Lung (tissue), 12 donors: Measurements from ENCODE around the gene MEF2C. TPM values are rescaled to one million over a fixed set of nuclear protein-coding genes. Genes with fewer than 3 reads are reported as not detected.

Experiments
- ATAC-seq: fragments of 200-7000 bp; cut with Tn5 transposase; one replicate; pipeline ENCODE4 v1.9.1; 2020; ENCODE audit warnings: moderate number of reproducible peaks; ENCODE audit not compliant: insufficient read depth, low FRiP score
- DNase-seq, 3 donors: peaks; one replicate each; pipeline ENCODE4 v3.0.0-alpha.2; 2013 to 2017
- H3K27ac ChIP-seq, 2 donors: one replicate each; pipeline ENCODE4 v1.5.1; 2013; ENCODE audit warnings: mild to moderate bottlenecking in 2 of 2, moderate library complexity in 2 of 2, control low read depth in 1 of 2, inconsistent platforms in 1 of 2, low read depth in 1 of 2, low read length in 1 of 2
- H3K27me3 ChIP-seq, 3 donors: one replicate each; pipeline ENCODE4 v1.5.1; 2013; ENCODE audit warnings: low read length in 2 of 3; ENCODE audit not compliant: control insufficient read depth in 3 of 3, insufficient read depth in 3 of 3
- H3K36me3 ChIP-seq, 4 donors: one replicate each; pipeline ENCODE4 v1.5.1; 2013; ENCODE audit warnings: low read length in 4 of 4, mild to moderate bottlenecking in 1 of 4, moderate library complexity in 1 of 4; ENCODE audit not compliant: control insufficient read depth in 4 of 4, insufficient read depth in 4 of 4
- H3K4me1 ChIP-seq, 5 donors: one replicate each; pipeline ENCODE4 v1.5.1; 2013; ENCODE audit warnings: low read length in 5 of 5, mild to moderate bottlenecking in 2 of 5, moderate library complexity in 1 of 5; ENCODE audit not compliant: control insufficient read depth in 5 of 5, insufficient read depth in 5 of 5
- H3K4me3 ChIP-seq: one replicate; pipeline ENCODE4 v1.5.1; 2013; ENCODE audit warnings: mild to moderate bottlenecking, control low read depth, moderate library complexity
- H3K9ac ChIP-seq, 2 donors: one replicate each; pipeline ENCODE4 v1.5.1; 2013; ENCODE audit warnings: low read length in 2 of 2, control low read depth in 1 of 2; ENCODE audit not compliant: insufficient read depth in 1 of 2
- H3K9me3 ChIP-seq, 4 donors: one replicate each; pipeline ENCODE4 v1.5.1; 2013; ENCODE audit warnings: low read length in 3 of 4, mild to moderate bottlenecking in 1 of 4, moderate library complexity in 1 of 4; ENCODE audit not compliant: control insufficient read depth in 4 of 4, insufficient read depth in 3 of 4
- CTCF ChIP-seq: IDR thresholded peaks from 2 replicates; pipeline ENCODE4 v1.5.1; 2012; ENCODE audit warnings: mild to moderate bottlenecking; ENCODE audit errors: control extremely low read depth, extremely low read depth
- WGBS, 2 donors: extraction: QIAGEN DNeasy Blood & Tissue Kit; methylation state at CpG; one replicate each; pipeline ENCODE4 v1.1.7; 2013; 5-methylcytosine and 5-hydroxymethylcytosine counted together
- polyA plus RNA-seq, 2 donors: library from polyadenylated mRNA; stranded (reverse); fragments of 200-250 nt; gene quantifications; one replicate each; pipeline ENCODE4 v1.2.1, GENCODE V29; 2013
- total RNA-seq, 2 donors: library from RNA; depleted of rRNA in 1 of 2; stranded (reverse); fragments of >200 nt in 1 of 2; gene quantifications; one replicate each; pipeline ENCODE4 v1.2.1, GENCODE V29; 2014 to 2021
- donor health status: control.
- donor health status: control.
- donor health status: Bipolar disorder and iron deficiency.
- donor health status: healthy.
- donor health status: DM: yes; HTN: yes; CAD: no.

The MEF2C gene
- total and polyA plus RNA-seq, 4 donors, result 9.1 to 138 (median 28.8) TPM

GRCh38 chr5:88876714-88877113, 6.3 kb downstream of the MEF2C start:
- Histone ChIP-seq H3K27me3 (no peaks in the 10 kb centered on the region), H3K27ac (no peak overlapping the region), H3K9me3 (no peaks in the 10 kb centered on the region), H3K4me1 (peaks cover 0 to 14% (median 3%) of the 10 kb centered on the region in 5 donors), H3K4me3 (no peak overlapping the region), H3K9ac (no peak overlapping the region), H3K36me3 (no peaks in the 10 kb centered on the region)
- no peak for TF ChIP-seq CTCF
- DNase-seq (no peak), ATAC-seq (no peak)
- 69 to 81% methylated on average over 2 of the region's 2 CpGs for WGBS, 2 donors

GRCh38 chr5:88875341-88876234, 7.4 kb downstream of the MEF2C start:
- Histone ChIP-seq H3K27ac (peak overlapping the region in 1 of 2 donors; percentile 60), H3K4me1 (peaks cover 0 to 14% (median 0%) of the 10 kb centered on the region in 5 donors), H3K9ac (no peak overlapping the region), H3K27me3 (no peaks in the 10 kb centered on the region), H3K4me3 (no peak overlapping the region), H3K36me3 (no peaks in the 10 kb centered on the region), H3K9me3 (no peaks in the 10 kb centered on the region)
- ATAC-seq (no peak), DNase-seq (peak in 1 of 3 donors; percentile 44)
- no peak for TF ChIP-seq CTCF
- 34 to 37% methylated on average over 5 of the region's 5 CpGs for WGBS, 2 donors

GRCh38 chr5:88873447-88873846, 9.5 kb downstream of the MEF2C start:
- Histone ChIP-seq H3K36me3 (no peaks in the 10 kb centered on the region), H3K27ac (peak overlapping the region in 1 of 2 donors; percentile 33), H3K27me3 (no peaks in the 10 kb centered on the region), H3K4me1 (peaks cover 0 to 14% (median 0%) of the 10 kb centered on the region in 5 donors), H3K9ac (no peak overlapping the region), H3K4me3 (no peak overlapping the region), H3K9me3 (no peaks in the 10 kb centered on the region)
- TF ChIP-seq CTCF, result no peak
- DNase-seq (no peak), ATAC-seq (no peak)
- 85 to 86% methylated on average over 6 of the region's 6 CpGs for WGBS, 2 donors
